Duodenal mucosa (tissue), 2 donors: ENCODE results near the gene ITPR1.

Experiments used
- H3K27ac ChIP-seq: one replicate; pipeline ENCODE4 v1.7.0; 2013; ENCODE audit warnings: low read depth, low read length
- H3K27me3 ChIP-seq, 2 donors: one replicate each; pipeline ENCODE4 v1.7.0; 2013; ENCODE audit warnings: low read length in 2 of 2, control low read depth in 1 of 2; ENCODE audit not compliant: insufficient read depth in 2 of 2, control insufficient read depth in 1 of 2
- H3K36me3 ChIP-seq, 2 donors: one replicate each; pipeline ENCODE4 v1.7.0; 2013; ENCODE audit warnings: low read length in 2 of 2, control low read depth in 1 of 2; ENCODE audit not compliant: insufficient read depth in 2 of 2, control insufficient read depth in 1 of 2
- H3K4me1 ChIP-seq, 2 donors: one replicate each; pipeline ENCODE4 v1.7.0; 2013; ENCODE audit warnings: low read length in 2 of 2, control low read depth in 1 of 2; ENCODE audit not compliant: insufficient read depth in 2 of 2, control insufficient read depth in 1 of 2
- H3K4me3 ChIP-seq, 2 donors: one replicate each; pipeline ENCODE4 v1.7.0; 2013; ENCODE audit warnings: low read length in 2 of 2, low read depth in 1 of 2
- H3K9ac ChIP-seq, 2 donors: one replicate each; pipeline ENCODE4 v1.7.0; 2013; ENCODE audit warnings: low read length in 2 of 2, low read depth in 1 of 2
- H3K9me3 ChIP-seq, 2 donors: one replicate each; pipeline ENCODE4 v1.7.0; 2013; ENCODE audit warnings: low read length in 2 of 2, control low read depth in 1 of 2; ENCODE audit not compliant: control insufficient read depth in 1 of 2

Gene ITPR1

DNA sequence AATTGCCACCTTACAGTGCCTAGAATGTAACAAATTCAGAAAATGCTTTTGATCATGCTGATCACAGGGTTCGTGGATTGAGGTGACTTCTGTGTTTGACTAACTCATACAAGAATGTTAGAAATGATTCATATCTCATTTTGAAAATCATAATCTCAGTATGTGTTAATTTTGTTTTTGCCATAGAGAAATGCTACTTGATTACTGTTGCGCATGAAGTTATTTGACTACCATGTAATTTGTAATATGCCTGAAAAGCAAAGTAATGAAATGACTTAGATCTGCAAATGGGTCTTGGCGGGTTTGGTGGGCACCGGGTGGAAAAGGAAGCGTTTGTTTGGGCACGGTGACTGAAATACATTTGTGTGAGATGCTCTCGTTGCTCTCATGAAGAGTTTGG, 312.5 kb downstream of the ITPR1 start:
- peaks cover 9 to 12% of the 10 kb centered on the region in 2 donors for H3K4me1 ChIP-seq
- no peak overlapping the region for H3K9ac ChIP-seq
- no peak overlapping the region for H3K4me3 ChIP-seq
- peaks cover 0 to 2% of the 10 kb centered on the region in 2 donors for H3K36me3 ChIP-seq
- H3K9me3 ChIP-seq: no peaks in the 10 kb centered on the region
- no peak overlapping the region for H3K27ac ChIP-seq
- H3K27me3 ChIP-seq: no peaks in the 10 kb centered on the region

DNA sequence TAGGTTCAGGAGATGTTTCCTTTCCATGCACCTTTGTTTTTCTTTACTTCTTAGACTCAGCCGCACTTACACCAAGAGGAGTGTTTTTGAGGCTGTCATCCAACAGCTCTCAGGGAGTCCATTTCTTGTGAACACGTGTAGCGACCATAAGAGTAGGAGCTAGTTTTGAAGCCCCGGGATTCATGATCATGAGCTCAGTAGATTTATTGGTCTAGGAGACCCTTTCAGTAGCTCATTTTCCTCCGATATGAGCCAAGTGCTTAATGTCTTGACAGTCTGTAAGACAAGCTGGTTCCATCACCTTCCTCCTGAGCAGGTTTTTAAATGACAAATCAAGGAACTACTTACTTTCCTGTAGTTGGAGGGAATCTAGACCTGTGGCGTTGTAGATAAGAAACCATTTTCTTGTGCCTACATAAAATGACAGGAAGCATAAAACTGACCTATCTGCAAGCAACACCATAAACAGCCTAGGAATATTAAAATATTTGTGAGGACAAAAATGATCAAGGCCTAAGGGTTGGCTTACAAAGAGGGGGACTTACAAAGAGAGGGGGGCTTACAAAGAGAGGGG, 313.5 kb downstream of the ITPR1 start:
- peaks cover 9 to 12% of the 10 kb centered on the region in 2 donors for H3K4me1 ChIP-seq

DNA sequence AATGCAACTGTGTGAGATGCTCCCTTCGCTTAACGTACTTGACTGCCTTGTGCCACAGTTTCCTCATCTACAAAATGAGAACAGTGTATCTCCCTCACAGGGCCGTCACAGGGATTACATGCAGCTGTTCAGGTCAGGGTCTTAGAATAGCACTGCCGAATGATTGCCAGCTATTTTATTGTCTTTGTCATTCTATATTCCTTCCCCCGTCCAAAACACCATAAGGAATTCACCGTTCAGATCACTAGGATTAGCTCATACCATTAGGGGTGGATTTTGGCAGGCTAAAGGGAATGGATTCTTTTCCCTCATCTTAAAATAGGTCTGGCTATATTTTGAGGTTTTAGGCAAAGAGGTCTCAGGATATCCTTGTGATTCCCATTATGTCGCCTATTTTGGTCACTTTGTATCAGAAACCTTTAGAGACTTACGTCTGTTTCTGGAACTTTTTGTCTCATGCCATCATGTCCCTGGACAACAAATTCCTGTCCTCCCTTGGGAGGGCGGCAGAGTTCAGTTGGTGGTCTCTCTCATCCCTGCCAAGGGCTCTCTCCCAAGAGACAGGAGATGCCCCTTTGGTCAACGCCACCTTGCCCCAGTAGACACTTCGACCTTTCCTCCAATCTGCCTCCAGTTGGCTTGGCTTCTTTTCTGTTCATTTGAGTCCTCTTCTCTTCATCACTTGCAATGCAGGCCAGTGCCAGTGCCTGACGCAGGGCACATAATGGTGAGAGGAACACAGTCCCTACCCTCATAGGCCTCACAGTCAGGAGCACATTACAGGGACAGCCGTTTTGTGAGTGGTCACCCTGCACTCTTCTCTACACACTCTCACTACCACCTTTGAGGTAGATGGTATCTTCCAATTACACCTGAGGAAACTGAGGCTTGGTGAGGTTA, 314.5 kb downstream of the ITPR1 start:
- H3K9me3 ChIP-seq: no peaks in the 10 kb centered on the region
- no peaks in the 10 kb centered on the region for H3K36me3 ChIP-seq
- no peaks in the 10 kb centered on the region for H3K27me3 ChIP-seq
- H3K4me3 ChIP-seq: no peak overlapping the region
- peak overlapping the region; percentile 0 for H3K27ac ChIP-seq
- peaks cover 9 to 12% of the 10 kb centered on the region in 2 donors for H3K4me1 ChIP-seq
- H3K9ac ChIP-seq: no peak overlapping the region

More for the DNA sequence above, 313.5 kb downstream of the ITPR1 start:
- Histone ChIP-seq H3K27ac (no peak overlapping the region), H3K9me3 (no peaks in the 10 kb centered on the region), H3K27me3 (no peaks in the 10 kb centered on the region), H3K36me3 (peaks cover 0 to 2% of the 10 kb centered on the region in 2 donors), H3K4me3 (no peak overlapping the region), H3K9ac (no peak overlapping the region)

DNA sequence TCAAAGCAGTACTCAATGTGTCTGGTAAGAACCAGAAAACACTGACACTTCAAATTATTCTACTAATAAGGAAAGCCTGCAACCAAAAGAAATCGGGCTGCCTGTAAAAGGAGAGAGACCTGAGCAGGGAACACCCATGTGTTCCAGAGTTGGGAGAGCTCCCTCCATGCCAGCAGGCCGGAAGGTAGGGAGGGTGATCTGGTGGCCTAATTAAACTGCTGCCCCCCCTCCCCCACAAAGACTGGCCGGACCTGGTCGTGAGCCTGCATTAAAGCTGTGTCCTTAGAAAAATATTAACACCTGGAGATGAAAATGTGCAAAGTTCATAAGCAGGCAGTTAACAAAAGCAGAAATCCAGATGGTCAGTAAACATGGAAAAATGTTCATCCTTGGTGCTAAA, 315.5 kb downstream of the ITPR1 start:
- peak overlapping the region; percentile 0 for H3K27ac ChIP-seq
- no peak overlapping the region for H3K4me3 ChIP-seq
- no peaks in the 10 kb centered on the region for H3K27me3 ChIP-seq
- H3K36me3 ChIP-seq: no peaks in the 10 kb centered on the region
- H3K9me3 ChIP-seq: no peaks in the 10 kb centered on the region
- H3K9ac ChIP-seq: no peak overlapping the region
- peaks cover 9 to 12% of the 10 kb centered on the region in 2 donors for H3K4me1 ChIP-seq

- Histone ChIP-seq H3K9ac (no peak overlapping the region), H3K36me3 (no peaks in the 10 kb centered on the region), H3K27ac (no peak overlapping the region), H3K9me3 (no peaks in the 10 kb centered on the region), H3K4me1 (peaks cover 9 to 12% of the 10 kb centered on the region in 2 donors), H3K4me3 (no peak overlapping the region), H3K27me3 (no peaks in the 10 kb centered on the region)
These were observed 316.8 kb downstream of the ITPR1 start for GRCh38 chr3:4809922-4810321.

DNA sequence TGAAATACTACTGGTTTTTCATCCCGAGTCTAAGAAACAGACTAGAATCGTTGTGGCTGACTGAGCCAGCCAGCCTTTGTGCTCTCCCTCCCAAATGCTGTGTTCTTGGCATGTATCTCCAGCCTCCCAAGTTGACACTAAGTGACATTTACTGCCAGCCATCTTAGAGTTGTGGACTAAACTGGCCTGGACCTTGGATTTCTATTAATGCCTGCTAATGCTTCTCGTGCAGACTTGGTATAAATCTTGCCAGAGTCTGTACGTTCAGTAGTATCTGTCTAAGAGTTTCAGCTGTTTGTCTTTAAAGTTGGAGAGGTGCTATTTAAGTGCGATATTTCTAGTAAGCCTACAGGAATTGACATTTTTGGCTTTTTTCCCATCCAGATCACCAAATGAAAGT, 319.4 kb downstream of the ITPR1 start:
- Histone ChIP-seq H3K4me1 (peaks cover 9 to 12% of the 10 kb centered on the region in 2 donors), H3K36me3 (no peaks in the 10 kb centered on the region), H3K9me3 (no peaks in the 10 kb centered on the region), H3K27me3 (no peaks in the 10 kb centered on the region), H3K9ac (no peak overlapping the region), H3K27ac (no peak overlapping the region), H3K4me3 (no peak overlapping the region)

GRCh38 chr3:4813909-4814304, 320.8 kb downstream of the ITPR1 start:
- Histone ChIP-seq H3K27ac (no peak overlapping the region), H3K36me3 (peaks cover 0 to 6% of the 10 kb centered on the region in 2 donors), H3K27me3 (no peaks in the 10 kb centered on the region), H3K9ac (no peak overlapping the region), H3K9me3 (no peaks in the 10 kb centered on the region), H3K4me1 (peaks cover 1 to 4% of the 10 kb centered on the region in 2 donors), H3K4me3 (no peak overlapping the region)

GRCh38 chr3:4814305-4814903, 321.3 kb downstream of the ITPR1 start:
- peaks cover 0 to 6% of the 10 kb centered on the region in 2 donors for H3K36me3 ChIP-seq
- H3K4me3 ChIP-seq: no peak overlapping the region
- no peak overlapping the region for H3K27ac ChIP-seq

DNA sequence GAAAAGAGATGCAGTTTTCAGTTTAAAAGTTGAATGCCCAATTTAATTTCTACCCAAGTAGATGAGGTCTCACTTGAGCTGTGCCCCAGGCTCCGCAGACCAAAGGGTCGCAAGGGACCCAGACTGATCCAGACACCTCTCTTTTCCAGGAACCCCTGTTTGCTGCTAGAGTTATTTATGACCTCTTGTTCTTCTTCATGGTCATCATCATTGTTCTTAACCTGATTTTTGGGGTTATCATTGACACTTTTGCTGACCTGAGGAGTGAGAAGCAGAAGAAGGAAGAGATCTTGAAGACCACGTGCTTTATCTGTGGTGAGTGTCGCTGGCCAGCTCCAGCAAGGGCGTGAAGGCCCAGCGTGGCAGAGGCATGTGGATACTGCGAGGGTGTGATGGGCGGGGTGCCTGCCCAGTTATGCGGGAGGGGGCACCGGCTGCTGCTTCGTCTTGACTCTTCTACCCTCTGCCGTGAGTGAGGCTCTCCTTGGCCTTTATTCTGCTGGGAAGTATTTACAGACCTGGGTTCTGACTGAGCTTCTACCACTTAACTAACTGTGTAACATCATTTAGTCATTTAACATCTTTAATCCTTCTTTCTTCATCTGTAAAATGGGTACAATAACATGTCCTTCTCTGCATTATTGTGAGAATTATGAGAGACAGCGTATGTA, 321.9 kb downstream of the ITPR1 start:
- Histone ChIP-seq H3K36me3 (peaks cover 0 to 6% of the 10 kb centered on the region in 2 donors), H3K27me3 (no peaks in the 10 kb centered on the region), H3K9ac (no peak overlapping the region), H3K4me1 (no peaks in the 10 kb centered on the region), H3K9me3 (no peaks in the 10 kb centered on the region), H3K4me3 (no peak overlapping the region), H3K27ac (no peak overlapping the region)

More at GRCh38 chr3:4814305-4814903, 321.3 kb downstream of the ITPR1 start:
- H3K27me3 ChIP-seq: no peaks in the 10 kb centered on the region
- H3K9me3 ChIP-seq: no peaks in the 10 kb centered on the region
- H3K4me1 ChIP-seq: no peaks in the 10 kb centered on the region
- no peak overlapping the region for H3K9ac ChIP-seq

GRCh38 chr3:4816306-4816705, 323.2 kb downstream of the ITPR1 start:
- peaks cover 0 to 6% of the 10 kb centered on the region in 2 donors for H3K36me3 ChIP-seq
- H3K9me3 ChIP-seq: no peaks in the 10 kb centered on the region
- H3K4me1 ChIP-seq: no peaks in the 10 kb centered on the region
- H3K27me3 ChIP-seq: no peaks in the 10 kb centered on the region
- no peak overlapping the region for H3K4me3 ChIP-seq
- no peak overlapping the region for H3K9ac ChIP-seq
- no peak overlapping the region for H3K27ac ChIP-seq
